GM10248 (cell line): ENCODE data around the gene KCNQ4.

Experiments used
- CTCF ChIA-PET: fragments of 300-600 bp; sonication (Branson Sonifier 250); formaldehyde crosslinking; extraction: SDS; loops from one replicate; lab custom pipeline; 2021; ENCODE audit warnings: antibody characterized with exemption; lab: Yijun Ruan, JAX
- POLR2A ChIA-PET: fragments of 350-650 bp; sonication (Branson Sonifier 250); formaldehyde crosslinking; extraction: SDS; loops from one replicate; lab custom pipeline; 2020; ENCODE audit warnings: antibody characterized with exemption; lab: Yijun Ruan, JAX
- DNase-seq: peaks from one replicate; pipeline ENCODE4 v3.0.0; 2012; ENCODE audit errors: extremely low spot score
- TF ChIP-seq, protein P1 (sequence below): IDR thresholded peaks from 2 replicates; pipeline ENCODE4 v1.5.1; 2012; ENCODE audit warnings: mild to moderate bottlenecking, low read depth; ENCODE audit errors: extremely low read depth, missing control alignments, control extremely low read depth

Gene KCNQ4

DNA sequence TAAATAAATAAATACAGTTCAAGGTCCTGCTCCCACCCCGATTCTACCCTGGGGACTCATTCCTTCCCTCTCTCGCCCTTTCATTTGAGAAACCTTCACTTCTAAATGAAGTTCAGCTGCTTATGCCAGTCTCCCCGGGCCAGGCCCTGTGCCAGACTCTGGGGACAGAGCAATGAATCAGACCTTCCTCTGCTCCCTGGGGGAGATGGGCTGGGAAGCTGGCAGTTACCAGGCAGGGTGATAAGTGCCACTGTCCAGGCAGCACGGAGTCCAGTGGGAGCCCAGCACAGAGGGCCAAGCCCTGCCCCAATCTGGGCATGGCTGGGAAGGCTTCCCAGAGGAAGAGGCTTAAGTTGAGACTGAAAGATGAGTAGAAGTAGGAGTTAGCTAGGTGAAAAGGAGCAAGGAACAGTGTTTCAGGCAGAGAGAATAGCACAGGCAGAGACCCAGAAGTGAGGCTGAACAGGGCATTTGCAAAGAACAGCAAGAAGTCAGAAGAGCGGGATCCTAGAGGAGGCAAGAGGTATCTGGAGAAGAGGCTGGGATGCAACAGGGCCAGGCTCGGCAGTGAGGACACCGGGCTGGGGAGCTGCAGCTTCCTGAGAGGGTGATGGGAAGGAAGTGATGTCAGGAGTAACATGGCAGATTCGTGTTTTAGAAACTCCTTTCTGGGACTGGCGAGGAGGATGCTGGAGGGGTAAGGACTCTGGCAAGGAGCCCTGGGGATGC is 13.5 kb downstream of the KCNQ4 start:
- TF ChIP-seq, protein P1, sequence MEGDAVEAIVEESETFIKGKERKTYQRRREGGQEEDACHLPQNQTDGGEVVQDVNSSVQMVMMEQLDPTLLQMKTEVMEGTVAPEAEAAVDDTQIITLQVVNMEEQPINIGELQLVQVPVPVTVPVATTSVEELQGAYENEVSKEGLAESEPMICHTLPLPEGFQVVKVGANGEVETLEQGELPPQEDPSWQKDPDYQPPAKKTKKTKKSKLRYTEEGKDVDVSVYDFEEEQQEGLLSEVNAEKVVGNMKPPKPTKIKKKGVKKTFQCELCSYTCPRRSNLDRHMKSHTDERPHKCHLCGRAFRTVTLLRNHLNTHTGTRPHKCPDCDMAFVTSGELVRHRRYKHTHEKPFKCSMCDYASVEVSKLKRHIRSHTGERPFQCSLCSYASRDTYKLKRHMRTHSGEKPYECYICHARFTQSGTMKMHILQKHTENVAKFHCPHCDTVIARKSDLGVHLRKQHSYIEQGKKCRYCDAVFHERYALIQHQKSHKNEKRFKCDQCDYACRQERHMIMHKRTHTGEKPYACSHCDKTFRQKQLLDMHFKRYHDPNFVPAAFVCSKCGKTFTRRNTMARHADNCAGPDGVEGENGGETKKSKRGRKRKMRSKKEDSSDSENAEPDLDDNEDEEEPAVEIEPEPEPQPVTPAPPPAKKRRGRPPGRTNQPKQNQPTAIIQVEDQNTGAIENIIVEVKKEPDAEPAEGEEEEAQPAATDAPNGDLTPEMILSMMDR: no peak
- no peak for DNase-seq
- POLR2A ChIA-PET: no interaction called here
- CTCF ChIA-PET: interaction anchor here (0.8 to 5.9 kb wide), 6 partner anchors 10 to 155 kb away, joined by 3 to 26 read pairs (median 4); no protein-coding TSS in a partner anchor

DNA sequence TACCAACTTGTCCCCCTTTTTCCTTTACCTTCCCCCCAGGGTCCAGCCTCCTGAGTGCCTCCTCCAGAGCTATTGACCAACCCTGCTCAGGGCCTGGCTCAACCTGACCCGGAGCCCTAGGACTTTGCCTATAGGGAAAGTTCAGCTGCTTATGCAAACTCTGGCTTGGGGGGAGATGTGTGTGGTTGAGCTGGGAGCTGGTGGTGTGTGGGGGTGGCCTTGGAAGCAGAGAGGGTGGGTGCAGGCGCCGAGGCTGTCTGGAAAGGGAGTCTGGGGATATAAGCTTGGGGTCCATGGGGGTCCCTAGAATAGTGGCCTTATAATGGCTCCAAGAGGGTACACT is 14.1 kb downstream of the KCNQ4 start:
- no peak for DNase-seq
- TF ChIP-seq, protein P1: no peak
- POLR2A ChIA-PET: no interaction called here
- CTCF ChIA-PET: interaction anchor here (0.6 to 5.9 kb wide), 8 partner anchors 8 to 154 kb away, joined by 3 to 26 read pairs (median 4); no protein-coding TSS in a partner anchor

DNA sequence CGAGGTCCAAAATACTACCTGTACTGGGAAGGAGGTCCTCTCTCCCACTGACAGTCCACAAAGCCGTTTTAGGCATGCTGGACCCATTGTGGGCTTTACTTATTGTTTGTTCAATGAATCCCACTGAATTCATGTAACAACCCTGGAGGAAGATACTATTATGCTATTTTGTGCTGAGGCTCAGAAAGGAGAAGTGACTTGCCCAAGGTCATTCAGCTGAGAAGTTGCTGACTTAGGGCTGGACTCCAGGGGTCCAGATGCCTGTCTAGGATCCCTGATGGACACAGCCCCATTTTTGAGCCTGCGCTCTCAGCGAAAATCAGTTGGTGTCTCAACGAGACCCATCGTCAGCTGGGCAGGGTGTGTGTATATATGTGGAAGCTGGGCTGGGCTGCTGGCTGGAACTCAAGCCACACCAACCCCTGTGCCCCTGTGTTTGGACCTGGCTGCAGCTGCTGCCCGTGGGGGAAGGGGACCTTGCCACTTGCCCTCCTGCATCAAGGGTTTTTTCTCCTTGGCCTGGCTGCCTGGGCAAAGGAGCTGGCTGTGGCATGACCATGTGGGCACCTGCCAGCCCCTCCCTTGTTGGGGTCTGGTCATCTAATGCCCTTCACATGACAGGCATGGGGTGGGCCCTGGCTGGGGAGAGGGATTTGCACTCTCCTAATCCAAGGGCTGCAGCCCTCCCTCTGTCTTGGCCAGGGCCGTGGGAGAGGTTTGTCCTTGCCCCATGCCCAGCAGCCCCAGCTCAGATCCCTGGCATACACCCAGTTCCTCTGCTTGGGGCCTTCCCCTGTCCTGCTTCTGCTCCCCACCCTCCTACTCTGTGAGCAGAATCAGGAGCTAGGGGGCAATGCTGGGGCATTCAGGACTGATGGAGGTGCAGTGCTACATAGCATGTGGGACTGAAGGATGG is 15.0 kb downstream of the KCNQ4 start:
- DNase-seq: no peak
- ChIA-PET POLR2A (no interaction called here), CTCF (interaction anchor here (0.7 to 5.9 kb wide), 7 partner anchors 11 to 153 kb away, joined by 3 to 26 read pairs (median 4); no protein-coding TSS in a partner anchor)
- TF ChIP-seq, protein P1: no peak

DNA sequence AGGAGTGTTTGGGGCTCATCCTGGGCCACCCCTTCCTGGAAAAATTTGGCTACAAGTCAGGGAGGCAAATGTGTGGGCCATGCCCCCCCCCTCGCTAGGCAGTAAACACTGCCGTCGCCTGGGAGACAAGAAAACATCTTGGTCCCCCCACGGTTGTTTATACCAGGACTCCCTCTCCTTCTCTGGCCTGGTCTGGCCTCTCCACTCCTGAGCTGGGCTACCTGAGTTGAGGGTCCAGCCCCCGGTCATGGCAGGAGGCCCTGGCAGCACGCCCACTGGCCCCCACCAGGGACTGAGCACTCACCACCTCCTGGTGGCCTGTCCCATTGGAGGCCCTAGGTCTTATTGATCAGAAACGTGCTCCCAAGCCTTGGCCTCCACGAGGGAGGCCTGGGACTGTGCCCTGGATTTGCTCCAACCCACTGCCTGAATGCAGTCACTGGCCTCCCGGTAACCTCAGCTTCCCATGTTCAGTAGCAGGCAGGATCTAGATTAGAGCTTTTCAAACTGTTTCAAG is 15.8 kb downstream of the KCNQ4 start:
- TF ChIP-seq, protein P1: no peak
- DNase-seq: no peak
- ChIA-PET CTCF (interaction anchor here (1.2 to 5.9 kb wide), 3 partner anchors 9 to 51 kb away, joined by 3 to 22 read pairs (median 4); no protein-coding TSS in a partner anchor), POLR2A (no interaction called here)

DNA sequence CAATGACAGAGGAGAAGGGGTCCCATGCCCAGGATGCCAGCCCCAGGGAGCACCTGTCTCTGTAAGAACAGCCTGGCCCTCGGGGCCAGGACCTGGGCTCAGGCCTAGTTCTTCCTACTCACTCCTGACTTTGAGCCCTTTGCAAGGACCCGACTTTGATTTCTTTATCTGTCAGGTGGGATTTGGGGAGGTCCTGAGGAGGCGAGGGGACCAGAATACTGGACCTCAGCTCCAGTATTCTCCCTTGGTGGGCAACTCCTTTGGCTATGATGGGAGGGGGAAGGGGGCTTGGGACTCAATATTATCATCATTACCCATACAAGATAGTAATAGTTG is 18.1 kb downstream of the KCNQ4 start:
- ChIA-PET CTCF (interaction anchor here (1.7 to 6.2 kb wide), 4 partner anchors 12 to 47 kb away, joined by 4 to 37 read pairs (median 6); no protein-coding TSS in a partner anchor), POLR2A (no interaction called here)
- TF ChIP-seq, protein P1: no peak
- DNase-seq: no peak
